HG02840 (cell line): ENCODE data around the gene CBX6.

ENCODE experiments used
- ATAC-seq: cut with Tn5 transposase; IDR thresholded peaks from one replicate; pipeline ENCODE4 v1.9.1; 2021; ENCODE audit warnings: mild to moderate bottlenecking, moderate library complexity, moderate number of reproducible peaks; ENCODE audit not compliant: unreplicated experiment, low FRiP score

Gene CBX6

GRCh38 chr22:38826801-38827200 is 45.2 kb downstream of the CBX6 start:
- ATAC-seq = no peak

GRCh38 chr22:38826386-38826785 is 45.6 kb downstream of the CBX6 start:
- ATAC-seq = no peak

GRCh38 chr22:38824585-38824984 is 47.4 kb downstream of the CBX6 start:
- ATAC-seq = no peak

GRCh38 chr22:38823637-38824036 is 48.4 kb downstream of the CBX6 start:
- no peak for ATAC-seq

- ATAC-seq = no peak
Measured at GRCh38 chr22:38823076-38823475, 48.9 kb downstream of the CBX6 start.

- no peak for ATAC-seq
Measured at GRCh38 chr22:38820020-38820419, 52.0 kb downstream of the CBX6 start.

GRCh38 chr22:38819387-38819940 is 52.6 kb downstream of the CBX6 start:
- ATAC-seq = no peak

- no peak for ATAC-seq
Measured at GRCh38 chr22:38817196-38817595, 54.8 kb downstream of the CBX6 start.

GRCh38 chr22:38815842-38816241 is 56.2 kb downstream of the CBX6 start:
- no peak for ATAC-seq
